Small intestine (tissue), 7 donors: Measurements from ENCODE around the gene GTF3C5. TPM values are rescaled to one million over a fixed set of nuclear protein-coding genes. Genes with fewer than 3 reads are reported as not detected.
A peak's percentile ranks its signal among the peaks of the same experiment; 100 is the strongest.
"Not testable (repeated sequence)": the region's sequence is repeated elsewhere in the genome, so short reads cannot be mapped to it uniquely, and the experiment has no call there.

Experiments used
- DNase-seq, 2 donors: peaks; one replicate each; pipeline versions ENCODE4 v3.0.0 to v3.0.0-alpha.2; 2013
- FAIRE-seq: peaks from 2 replicates; lab custom pipeline; 2012; peaks lifted over from hg19 to GRCh38; lab: Jason Lieb, UNC
- H3K27ac ChIP-seq, 3 donors: one replicate each; pipeline ENCODE4 v1.5.1; 2013; ENCODE audit warnings: low read length in 2 of 3, mild to moderate bottlenecking in 2 of 3, control low read depth in 1 of 3, inconsistent platforms in 1 of 3, low read depth in 1 of 3, moderate library complexity in 1 of 3
- H3K27me3 ChIP-seq, 3 donors: one replicate each; pipeline ENCODE4 v1.6.1; 2013; ENCODE audit warnings: low read length in 3 of 3, inconsistent platforms in 1 of 3; ENCODE audit not compliant: control insufficient read depth in 3 of 3, insufficient read depth in 3 of 3
- H3K36me3 ChIP-seq, 3 donors: one replicate each; pipeline ENCODE4 v1.6.1; 2013; ENCODE audit warnings: low read length in 3 of 3, inconsistent platforms in 1 of 3, low read depth in 1 of 3, mild to moderate bottlenecking in 1 of 3, moderate library complexity in 1 of 3; ENCODE audit not compliant: control insufficient read depth in 3 of 3, insufficient read depth in 2 of 3
- H3K4me1 ChIP-seq, 3 donors: one replicate each; pipeline ENCODE4 v1.6.1; 2013; ENCODE audit warnings: low read length in 2 of 3, inconsistent platforms in 1 of 3, low read depth in 1 of 3, mild to moderate bottlenecking in 1 of 3, moderate library complexity in 1 of 3; ENCODE audit not compliant: control insufficient read depth in 3 of 3, insufficient read depth in 2 of 3
- H3K4me3 ChIP-seq, 3 donors: one replicate each; pipeline ENCODE4 v1.5.1; 2013; ENCODE audit warnings: low read length in 3 of 3, control low read depth in 1 of 3, inconsistent platforms in 1 of 3, low read depth in 1 of 3, mild to moderate bottlenecking in 1 of 3, moderate library complexity in 1 of 3
- H3K9me3 ChIP-seq, 2 donors: one replicate each; pipeline ENCODE4 v1.6.1; 2013; ENCODE audit warnings: low read depth in 1 of 2, low read length in 1 of 2; ENCODE audit not compliant: control insufficient read depth in 2 of 2, insufficient read depth in 1 of 2
- WGBS, 3 donors: extraction: QIAGEN DNeasy Blood & Tissue Kit; methylation state at CpG; one replicate each; pipeline ENCODE4 v1.1.7; 2013; 5-methylcytosine and 5-hydroxymethylcytosine counted together
- polyA plus RNA-seq, 4 donors: library from polyadenylated mRNA; stranded (reverse) in 3 of 4; unstranded in 1 of 4; fragments of 200-250 nt in 3 of 4; fragments of 120-200 nt in 1 of 4; gene quantifications; one replicate each; pipeline versions ENCODE4 v1.2.1 to v1.2.3, GENCODE V29; 2013
- donor health status: healthy with polysubstance abuse.
- donor health status: control.
- donor health status: control.
- donor health status: Bipolar disorder and iron deficiency.
- donor health status: healthy.

The GTF3C5 gene
- polyA plus RNA-seq, 4 donors = 37.3 to 56.0 (median 51.0) TPM

- FAIRE-seq, H3K27ac ChIP-seq, H3K9me3 ChIP-seq, H3K27me3 ChIP-seq, DNase-seq, H3K4me3 ChIP-seq: not testable (repeated sequence)
- H3K4me1 ChIP-seq = peaks cover 0 to 20% (median 0%) of the 10 kb centered on the region in 3 donors
- H3K36me3 ChIP-seq = peaks cover 0 to 23% (median 0%) of the 10 kb centered on the region in 3 donors
- WGBS, 3 donors = 80 to 87% (median 83%) methylated on average over 10 to 17 of the region's 17 CpGs
Observed at GRCh38 chr9:133086212-133086860, 55.5 kb downstream of the GTF3C5 start.

DNA sequence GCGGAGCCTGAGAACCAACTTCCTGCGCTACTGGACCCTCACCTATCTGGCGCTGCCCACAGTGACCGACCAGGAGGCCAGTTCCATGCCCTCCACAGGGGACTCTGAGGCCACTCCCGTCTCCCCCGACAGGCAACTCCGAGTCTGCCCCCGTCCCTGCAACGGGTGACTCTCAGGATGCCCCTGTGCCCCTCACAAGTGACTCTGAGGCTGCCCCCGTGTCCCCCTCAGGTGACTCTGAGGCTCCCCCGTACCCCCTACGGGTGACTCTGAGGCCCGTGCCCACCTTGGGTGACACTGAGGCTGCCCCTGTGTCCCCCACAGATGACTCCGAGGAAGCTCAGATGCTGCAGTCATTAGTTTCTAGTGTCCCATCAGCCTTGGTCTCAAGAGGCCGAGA is 56.1 kb downstream of the GTF3C5 start:
- Histone ChIP-seq H3K27ac (no peak overlapping the region), H3K4me1 (peaks cover 0 to 19% (median 0%) of the 10 kb centered on the region in 3 donors), H3K36me3 (peaks cover 0 to 23% (median 0%) of the 10 kb centered on the region in 3 donors), H3K9me3 (no peaks in the 10 kb centered on the region), H3K27me3 (no peaks in the 10 kb centered on the region), H3K4me3 (no peak overlapping the region)
- no peak for FAIRE-seq
- WGBS, 3 donors = 72 to 81% (median 80%) methylated on average over 12 to 15 of the region's 15 CpGs
- no peak for DNase-seq

GRCh38 chr9:133087429-133088145 is 56.8 kb downstream of the GTF3C5 start:
- WGBS, 3 donors = 61 to 67% (median 64%) methylated on average over 7 of the region's 7 CpGs
- no peak for FAIRE-seq

GRCh38 chr9:133088146-133088750 is 57.5 kb downstream of the GTF3C5 start:
- no peaks in the 10 kb centered on the region for H3K27me3 ChIP-seq
- no peak overlapping the region for H3K4me3 ChIP-seq
- FAIRE-seq (no peak), DNase-seq (no peak)
- H3K9me3 ChIP-seq = no peaks in the 10 kb centered on the region
- 87 to 88% (median 88%) methylated on average over 10 of the region's 10 CpGs for WGBS, 3 donors
- H3K36me3 ChIP-seq = peaks cover 0 to 23% (median 0%) of the 10 kb centered on the region in 3 donors
- H3K27ac ChIP-seq = no peak overlapping the region
- H3K4me1 ChIP-seq = peaks cover 0 to 17% (median 0%) of the 10 kb centered on the region in 3 donors

More at GRCh38 chr9:133087429-133088145, 56.8 kb downstream of the GTF3C5 start:
- no peaks in the 10 kb centered on the region for H3K9me3 ChIP-seq
- H3K4me3 ChIP-seq = no peak overlapping the region
- H3K27ac ChIP-seq = no peak overlapping the region
- H3K27me3 ChIP-seq = no peaks in the 10 kb centered on the region
- H3K36me3 ChIP-seq = peaks cover 0 to 23% (median 0%) of the 10 kb centered on the region in 3 donors
- peaks cover 0 to 17% (median 0%) of the 10 kb centered on the region in 3 donors for H3K4me1 ChIP-seq
- no peak for DNase-seq

DNA sequence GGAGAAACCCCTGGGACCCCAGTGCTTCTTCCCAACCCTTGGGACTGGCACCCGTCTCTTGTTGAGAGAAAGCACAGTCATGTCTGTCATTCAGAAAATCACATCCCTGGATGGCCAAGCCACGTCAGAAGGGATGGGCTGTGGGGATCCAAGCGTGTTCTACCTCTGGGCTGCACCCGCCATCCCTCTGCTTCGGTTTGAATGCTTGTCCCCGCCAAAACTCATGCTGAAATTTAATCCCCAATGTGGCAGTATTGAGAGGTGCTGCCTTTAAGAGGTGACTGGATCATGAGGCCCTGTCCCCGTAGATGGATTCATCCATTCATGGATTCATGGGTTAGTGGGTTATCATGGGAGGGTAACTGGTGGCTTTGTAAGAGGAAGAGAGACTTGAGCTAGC is 58.0 kb downstream of the GTF3C5 start:
- FAIRE-seq = no peak
- no peak overlapping the region for H3K4me3 ChIP-seq
- H3K27ac ChIP-seq = peak overlapping the region in 1 of 3 donors; percentile 29
- no peak for DNase-seq
- no peaks in the 10 kb centered on the region for H3K9me3 ChIP-seq
- H3K4me1 ChIP-seq = peaks cover 0 to 17% (median 0%) of the 10 kb centered on the region in 3 donors
- no peaks in the 10 kb centered on the region for H3K27me3 ChIP-seq
- H3K36me3 ChIP-seq = peaks cover 0 to 22% (median 0%) of the 10 kb centered on the region in 3 donors
- WGBS, 3 donors = 80 to 88% (median 84%) methylated on average over 7 of the region's 7 CpGs

DNA sequence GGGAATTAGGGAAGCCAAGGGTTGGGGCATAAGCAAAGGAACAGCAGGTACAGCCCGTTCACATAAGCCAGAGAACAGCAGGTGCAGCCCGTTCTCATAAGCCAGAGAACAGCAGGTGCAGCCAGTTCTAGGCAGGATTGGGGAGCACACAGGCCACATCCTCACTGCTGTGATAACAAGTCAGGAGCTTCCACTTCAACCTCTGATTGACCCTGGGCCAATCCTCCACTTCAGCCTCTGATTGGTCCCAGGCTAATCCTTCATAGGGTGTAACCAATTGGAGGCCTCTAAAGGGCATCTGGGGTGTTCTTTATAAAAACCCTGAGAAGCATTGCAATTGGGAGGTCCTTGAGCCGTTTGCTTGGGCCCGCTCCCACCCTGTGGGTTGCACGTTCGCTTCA is 58.5 kb downstream of the GTF3C5 start:
- no peaks in the 10 kb centered on the region for H3K27me3 ChIP-seq
- WGBS, 3 donors = 63 to 68% (median 63%) methylated on average over 6 of the region's 6 CpGs
- H3K27ac ChIP-seq = peak overlapping the region in 1 of 3 donors; percentile 29
- FAIRE-seq (no peak), DNase-seq (peak; percentile 35 to 63)
- H3K4me1 ChIP-seq = peaks cover 0 to 17% (median 0%) of the 10 kb centered on the region in 3 donors
- peaks cover 0 to 21% (median 0%) of the 10 kb centered on the region in 3 donors for H3K36me3 ChIP-seq
- no peak overlapping the region for H3K4me3 ChIP-seq
- H3K9me3 ChIP-seq = peaks cover 0 to under 1% of the 10 kb centered on the region in 2 donors

DNA sequence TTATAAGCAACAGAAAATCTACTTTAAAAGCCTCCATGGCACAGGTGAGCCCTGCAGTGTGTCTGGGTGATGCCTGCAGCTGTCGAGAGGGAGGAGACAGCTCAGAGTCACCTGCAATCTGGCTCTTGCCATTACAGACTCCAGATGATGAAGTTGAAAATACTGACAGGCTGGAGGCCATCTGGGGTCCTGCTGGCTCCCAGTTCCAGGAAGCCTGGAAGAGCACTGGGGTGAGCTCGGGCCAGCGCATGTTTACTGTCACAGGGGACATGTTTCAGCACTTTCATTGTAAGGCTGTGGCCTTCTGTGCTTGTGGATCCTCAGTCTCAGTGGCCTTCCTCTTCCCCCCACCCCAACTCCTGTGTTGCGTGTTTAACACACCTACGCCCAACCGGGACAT is 59.4 kb downstream of the GTF3C5 start:
- H3K27ac ChIP-seq = no peak overlapping the region
- H3K4me1 ChIP-seq = peaks cover 0 to 17% (median 0%) of the 10 kb centered on the region in 3 donors
- FAIRE-seq (no peak), DNase-seq (no peak)
- peaks cover 0 to 7% of the 10 kb centered on the region in 2 donors for H3K9me3 ChIP-seq
- no peak overlapping the region for H3K4me3 ChIP-seq
- peaks cover 0 to 23% (median 0%) of the 10 kb centered on the region in 3 donors for H3K36me3 ChIP-seq
- 73 to 88% (median 80%) methylated on average over 5 to 6 of the region's 6 CpGs for WGBS, 3 donors
- H3K27me3 ChIP-seq = no peaks in the 10 kb centered on the region

DNA sequence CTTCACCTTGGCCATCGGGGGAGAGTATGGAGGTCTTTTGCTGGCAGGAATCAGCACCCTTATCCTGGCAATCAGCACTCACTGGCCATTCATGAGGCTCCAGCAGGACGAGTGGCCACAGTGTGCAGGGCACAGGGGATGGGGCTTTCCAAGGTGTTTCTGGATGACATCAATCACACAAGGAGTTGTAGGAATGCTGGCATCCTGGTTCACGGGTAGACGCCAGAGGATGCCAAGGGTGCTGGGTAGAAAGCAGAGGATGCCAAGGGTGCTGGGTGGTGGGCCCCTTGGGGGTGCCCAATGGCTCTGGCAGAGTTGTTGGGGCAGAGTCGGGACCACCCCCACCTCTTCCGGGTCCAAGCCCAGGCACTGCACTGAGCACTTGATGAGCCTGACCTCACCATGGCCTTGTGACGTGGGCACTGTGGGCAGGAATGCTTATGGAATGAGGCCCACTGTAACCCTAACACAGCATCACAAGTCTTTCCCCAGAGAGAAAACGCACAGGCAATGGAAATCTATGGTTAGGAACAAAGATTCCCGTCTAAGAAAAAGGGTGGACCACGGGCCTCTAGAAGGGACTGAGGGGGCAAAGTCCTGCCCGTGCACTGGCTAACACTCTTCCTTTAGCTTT is 60.1 kb downstream of the GTF3C5 start:
- FAIRE-seq (no peak), DNase-seq (peak in 1 of 2 donors; percentile 69)
- no peak overlapping the region for H3K4me3 ChIP-seq
- peaks cover 0 to 11% of the 10 kb centered on the region in 2 donors for H3K9me3 ChIP-seq
- H3K4me1 ChIP-seq = peaks cover 0 to 17% (median 0%) of the 10 kb centered on the region in 3 donors
- H3K27me3 ChIP-seq = no peaks in the 10 kb centered on the region
- peak overlapping the region in 1 of 3 donors; percentile 58 for H3K27ac ChIP-seq
- WGBS, 3 donors = 64 to 78% (median 68%) methylated on average over 11 of the region's 11 CpGs
- peaks cover 0 to 21% (median 0%) of the 10 kb centered on the region in 3 donors for H3K36me3 ChIP-seq
